Fibroblast of the aortic adventitia (primary cell): Measurements from ENCODE around the gene ARPP19. TPM values are rescaled to one million over a fixed set of nuclear protein-coding genes. Genes with fewer than 3 reads are reported as not detected.

ENCODE experiments used
- DNase-seq: peaks from one replicate; pipeline ENCODE4 v3.0.0-alpha.2; 2010; ENCODE audit warnings: low read depth
- H3K4me3 ChIP-seq: 2 replicates; pipeline ENCODE4 v1.5.1; 2011; ENCODE audit warnings: low read depth, mild to moderate bottlenecking, control low read depth, low read length, moderate library complexity
- CTCF ChIP-seq: IDR thresholded peaks from 2 replicates; pipeline ENCODE4 v1.5.1; 2011; ENCODE audit warnings: mild to moderate bottlenecking, low read length, control low read depth, inconsistent platforms; ENCODE audit not compliant: insufficient read depth
- total RNA-seq: library from RNA; depleted of rRNA; stranded (reverse); fragments of >200 nt; gene quantifications from 2 replicates; pipeline ENCODE4 v1.2.3, GENCODE V29; 2012; ENCODE audit warnings: low replicate concordance

ARPP19 gene
- total RNA-seq, 1 donor, result 168 TPM

DNA sequence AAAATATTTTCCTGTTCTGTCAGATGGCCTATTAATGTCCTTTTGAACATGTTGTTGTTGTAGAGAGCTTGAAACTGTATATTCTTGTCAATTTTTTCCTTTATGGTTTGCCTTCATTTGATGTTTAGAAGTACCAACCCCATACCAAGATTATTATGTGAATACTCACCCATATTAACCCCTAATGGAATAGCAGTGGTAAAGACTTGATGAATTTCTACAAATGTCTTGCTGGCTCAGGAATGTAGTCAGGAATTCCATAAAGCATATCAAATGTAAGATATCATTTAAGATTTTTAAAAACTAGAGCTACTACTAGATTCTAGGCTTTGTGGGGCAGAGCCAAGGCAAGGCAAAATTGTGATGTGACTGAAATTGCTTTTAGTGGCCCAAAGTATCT lies 70.1 kb downstream of the ARPP19 start:
- TF ChIP-seq CTCF, result no peak
- H3K4me3 ChIP-seq, result no peak overlapping the region
- no peak for DNase-seq

Other genes with a start within 250 kb of the ARPP19 start
- 18.9 and 80.3 TPM in 2 replicates for gene MYO5A, start 40.1 kb downstream of the ARPP19 start, total RNA-seq
- gene ATOSA, start 110.4 kb upstream of the ARPP19 start, total RNA-seq, result 35.8 and 52.6 TPM in 2 replicates
- gene ONECUT1, start 221.3 kb upstream of the ARPP19 start, total RNA-seq, result not detected in 2 replicates